ENCODE data around the gene PTGER2.

Gene PTGER2

DNA sequence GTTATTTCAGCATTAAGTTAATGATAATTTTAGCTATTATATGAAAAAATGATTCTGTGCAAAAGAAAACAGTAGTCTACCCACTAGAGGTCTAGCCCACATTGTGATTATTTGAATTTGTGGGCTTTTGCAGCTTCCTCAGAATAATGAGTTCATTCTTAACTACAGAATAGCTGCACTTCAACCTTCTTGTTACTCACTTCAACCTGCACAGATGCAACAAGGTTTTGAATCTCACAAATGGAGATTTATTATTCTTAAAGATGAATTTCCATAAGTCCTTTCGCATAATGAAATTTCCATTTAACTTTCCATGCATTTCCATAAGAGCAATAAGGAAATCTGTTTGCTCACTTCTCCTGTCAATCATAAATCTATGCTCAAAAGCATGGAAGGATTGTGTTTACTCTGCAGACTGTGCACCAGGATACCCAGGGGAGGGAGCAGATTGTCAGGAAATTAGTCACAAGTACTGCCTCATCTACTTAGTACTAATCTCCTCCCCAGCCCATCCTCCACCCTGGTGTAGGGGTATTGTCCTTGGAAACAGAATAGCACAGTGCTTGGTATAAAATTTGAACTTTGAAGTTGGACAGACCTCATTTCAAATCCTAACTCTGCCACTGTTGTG lies 24.1 kb downstream of the PTGER2 start:
- DNase-seq (ENCODE audit: low spot score), result no peak

GRCh38 chr14:52339262-52339661 lies 25.1 kb downstream of the PTGER2 start:
- no peak for DNase-seq (ENCODE audit: low spot score)

DNA sequence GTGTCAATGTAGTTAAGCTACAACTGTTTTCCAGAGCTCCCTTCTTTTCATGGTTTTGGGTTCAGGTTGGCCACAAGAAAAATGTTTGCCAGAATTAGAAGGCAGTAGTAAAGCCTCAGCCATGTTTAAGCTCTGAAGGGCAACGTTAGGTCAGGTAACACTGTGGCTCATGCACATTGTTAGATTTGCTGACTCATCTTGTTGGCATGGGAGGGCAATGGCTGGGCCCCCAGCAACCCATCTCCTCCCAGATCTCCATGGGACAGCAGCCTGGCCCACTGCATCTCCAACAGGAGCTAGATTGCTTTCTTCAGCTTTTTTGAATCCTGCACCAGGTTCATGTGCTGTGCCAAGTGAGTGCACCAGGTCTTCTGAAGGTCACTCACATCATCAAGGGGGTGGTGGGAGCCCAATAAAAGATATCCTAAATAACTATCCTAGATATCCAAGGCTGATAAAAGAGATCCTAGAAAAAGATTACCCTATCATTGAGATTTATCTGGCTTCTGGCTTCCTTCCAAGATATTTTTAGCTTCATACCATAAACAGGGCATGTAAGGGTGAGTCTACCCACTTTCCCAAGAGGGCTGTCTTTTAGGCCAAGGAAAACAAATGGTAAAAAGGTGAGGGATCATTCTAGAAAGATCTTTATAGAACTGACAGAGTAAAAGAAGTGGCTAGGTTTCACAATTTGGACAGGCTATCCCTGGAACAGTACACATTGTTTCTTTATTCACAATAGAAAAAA lies 28.9 kb downstream of the PTGER2 start:
- DNase-seq (ENCODE audit: low spot score), result no peak

DNA sequence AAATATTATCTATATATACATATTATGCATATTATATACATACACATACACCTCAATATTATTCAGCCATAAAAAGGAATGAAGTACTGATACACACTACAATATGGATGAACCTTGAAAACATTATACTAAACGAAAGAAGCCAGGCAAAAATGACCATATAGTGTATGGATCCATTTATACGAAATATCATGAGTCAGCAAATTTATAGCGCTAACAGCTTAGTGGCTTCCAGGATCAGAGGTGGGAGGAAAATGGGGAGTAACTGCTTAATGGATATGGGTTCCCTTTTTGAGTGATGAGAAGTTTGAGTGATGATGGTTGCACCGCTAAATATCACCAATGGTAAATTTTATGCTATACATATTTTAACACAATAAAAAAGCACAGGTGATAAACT lies 32.7 kb downstream of the PTGER2 start:
- no peak for DNase-seq (ENCODE audit: low spot score)

- no peak for DNase-seq (ENCODE audit: low spot score)
Observed at GRCh38 chr14:52348279-52348678, 34.2 kb downstream of the PTGER2 start.

- DNase-seq (ENCODE audit: low spot score), result no peak
Observed at GRCh38 chr14:52348776-52349175, 34.7 kb downstream of the PTGER2 start.

- DNase-seq (ENCODE audit: low spot score), result peak; percentile 38
Observed at GRCh38 chr14:52349731-52350130, 35.6 kb downstream of the PTGER2 start.

DNA sequence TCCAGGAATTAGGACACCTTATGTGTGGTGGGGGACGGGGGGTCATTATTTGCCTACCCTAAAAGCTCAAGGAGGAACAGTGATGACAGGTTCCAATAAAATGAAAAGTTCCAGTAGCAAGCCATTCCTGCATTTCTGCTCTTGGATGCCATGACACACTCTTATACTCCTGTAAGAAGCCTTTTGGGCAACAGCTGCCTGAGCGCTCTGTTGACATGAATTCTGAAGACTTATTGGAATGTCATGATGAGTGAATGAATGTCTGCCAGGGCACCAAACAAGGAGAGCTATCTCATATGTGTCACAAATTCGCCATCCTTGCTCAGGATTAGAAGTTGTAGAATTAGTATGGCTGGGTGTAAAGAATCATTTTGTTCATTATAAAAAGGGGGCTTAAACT lies 36.3 kb downstream of the PTGER2 start:
- no peak for DNase-seq (ENCODE audit: low spot score)

DNA sequence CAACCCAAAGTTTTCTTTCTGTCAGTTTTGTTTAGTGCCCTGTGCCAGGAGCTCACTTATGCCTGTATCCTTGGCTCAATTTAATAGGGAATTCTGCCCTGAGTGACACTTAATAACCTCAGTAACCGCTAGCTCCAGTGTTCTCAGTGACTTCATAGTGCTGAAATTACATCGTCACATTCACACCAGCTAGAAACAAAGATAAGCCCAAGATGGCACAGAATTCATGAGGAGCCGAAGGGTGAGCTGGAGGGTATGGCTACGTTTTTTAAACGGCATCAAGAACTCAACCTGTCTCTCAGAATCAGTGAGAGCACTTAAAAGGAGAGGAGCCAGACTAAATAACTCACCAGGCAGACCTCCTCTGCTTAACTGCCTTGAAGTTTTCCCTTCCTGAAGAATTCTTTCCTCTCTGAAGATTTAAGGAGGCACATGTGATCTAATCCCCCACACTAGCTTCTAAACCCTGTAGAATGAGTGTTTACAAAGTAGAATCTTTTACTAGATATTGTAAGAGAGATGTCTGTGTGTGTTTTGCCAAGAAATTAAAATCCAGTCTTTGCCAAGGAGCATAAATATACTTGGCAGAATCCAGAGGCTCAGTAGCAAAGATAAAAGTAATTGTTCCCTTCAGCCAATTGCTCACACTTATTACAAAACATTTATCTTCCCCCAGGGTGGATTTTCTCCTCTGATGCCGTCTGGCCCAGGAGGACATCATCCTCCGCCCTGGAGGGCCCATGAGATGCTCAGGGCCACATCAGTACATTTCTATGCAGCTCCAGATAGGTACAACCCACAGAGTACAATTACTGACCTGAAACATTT lies 37.3 kb downstream of the PTGER2 start:
- DNase-seq (ENCODE audit: low spot score), result no peak

DNA sequence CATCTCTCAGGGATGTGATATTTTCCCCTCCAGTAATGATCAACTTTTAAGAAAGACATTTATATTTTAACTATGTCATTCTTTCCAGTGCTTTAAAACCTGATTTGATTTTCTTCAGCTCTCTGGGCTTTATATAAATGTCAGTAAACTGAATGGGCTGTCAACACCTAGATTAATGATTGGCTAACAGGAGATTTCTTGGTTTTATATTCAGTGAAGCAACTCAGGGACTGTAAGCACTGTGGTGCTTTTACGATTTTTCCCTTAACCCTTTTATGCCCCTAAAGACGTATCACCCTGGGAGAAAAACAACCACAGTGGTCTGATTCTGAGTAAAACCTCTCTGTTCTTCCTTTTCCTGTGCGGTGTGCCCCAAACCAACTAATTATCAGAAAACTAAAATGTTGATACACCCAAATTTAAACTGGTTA lies 38.0 kb downstream of the PTGER2 start:
- peak; percentile 82 for DNase-seq (ENCODE audit: low spot score)

GRCh38 chr14:52352569-52352968 lies 38.5 kb downstream of the PTGER2 start:
- peak; percentile 42 for DNase-seq (ENCODE audit: low spot score)

GRCh38 chr14:52354242-52354641 lies 40.1 kb downstream of the PTGER2 start:
- no peak for DNase-seq (ENCODE audit: low spot score)

GRCh38 chr14:52355016-52355431 lies 40.9 kb downstream of the PTGER2 start:
- DNase-seq (ENCODE audit: low spot score), result no peak

DNA sequence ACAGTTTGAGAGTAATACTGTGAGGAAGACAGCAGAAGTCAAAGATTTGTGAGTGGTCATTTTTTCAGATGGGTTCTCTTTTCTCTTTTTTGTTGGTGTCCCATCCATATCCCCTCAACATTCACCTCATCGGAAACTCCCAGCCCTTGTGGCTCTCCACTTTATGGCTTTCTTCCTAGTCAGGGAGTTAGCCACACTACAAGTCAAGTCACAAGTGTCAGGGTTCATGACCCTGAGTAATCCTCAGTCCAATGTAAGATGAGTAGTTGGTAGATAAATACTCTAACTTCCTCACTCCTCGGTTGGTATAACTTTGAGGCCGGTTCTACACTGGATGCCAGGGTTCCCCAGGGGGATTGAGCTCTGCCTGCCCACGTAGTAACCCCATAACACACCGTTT lies 41.4 kb downstream of the PTGER2 start:
- no peak for DNase-seq (ENCODE audit: low spot score)

DNA sequence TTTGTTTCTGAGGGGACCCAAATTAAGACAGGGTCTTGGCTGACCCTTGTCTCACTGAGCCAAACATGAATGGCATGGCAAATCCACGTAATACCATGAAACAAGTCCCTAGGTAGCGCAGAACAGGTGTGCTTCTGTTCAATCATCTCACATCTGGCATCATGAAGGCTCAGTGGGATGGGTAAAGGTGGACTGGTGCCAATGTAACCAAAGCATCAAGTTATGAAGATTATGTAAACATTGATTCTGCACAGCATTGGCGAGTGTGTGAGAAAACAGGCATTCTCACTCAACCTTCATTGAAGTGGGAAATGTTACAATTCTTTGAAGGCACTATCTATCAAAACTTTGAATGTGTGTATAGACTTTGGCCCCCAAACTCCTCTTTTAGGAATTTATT lies 41.9 kb downstream of the PTGER2 start:
- no peak for DNase-seq (ENCODE audit: low spot score)

DNA sequence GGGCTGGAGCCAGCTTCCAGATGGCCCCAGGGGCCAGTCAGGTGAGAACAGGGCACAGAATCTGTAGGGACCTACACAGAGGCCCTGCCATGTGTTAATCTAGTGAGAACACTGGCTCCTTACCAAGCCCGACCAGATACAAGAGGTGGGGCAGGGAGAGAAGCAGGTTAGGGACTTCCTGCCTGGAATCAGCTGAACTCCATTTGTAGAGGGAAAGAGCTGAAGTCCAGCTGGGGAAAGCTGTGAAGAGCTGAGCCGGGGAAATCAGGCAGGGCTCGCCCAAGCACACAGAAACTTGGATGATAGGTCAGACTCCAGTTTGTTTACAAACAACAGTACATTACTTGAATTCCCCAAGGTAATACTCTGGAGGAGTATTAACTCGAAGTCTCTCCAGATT lies 46.7 kb downstream of the PTGER2 start:
- no peak for DNase-seq (ENCODE audit: low spot score)

GRCh38 chr14:52363041-52363704 lies 49.1 kb downstream of the PTGER2 start:
- DNase-seq (ENCODE audit: low spot score), result no peak

GRCh38 chr14:52363961-52364360 lies 49.8 kb downstream of the PTGER2 start:
- DNase-seq (ENCODE audit: low spot score), result no peak

- DNase-seq (ENCODE audit: low spot score), result no peak
Observed at GRCh38 chr14:52365071-52365470, 51.0 kb downstream of the PTGER2 start.

DNA sequence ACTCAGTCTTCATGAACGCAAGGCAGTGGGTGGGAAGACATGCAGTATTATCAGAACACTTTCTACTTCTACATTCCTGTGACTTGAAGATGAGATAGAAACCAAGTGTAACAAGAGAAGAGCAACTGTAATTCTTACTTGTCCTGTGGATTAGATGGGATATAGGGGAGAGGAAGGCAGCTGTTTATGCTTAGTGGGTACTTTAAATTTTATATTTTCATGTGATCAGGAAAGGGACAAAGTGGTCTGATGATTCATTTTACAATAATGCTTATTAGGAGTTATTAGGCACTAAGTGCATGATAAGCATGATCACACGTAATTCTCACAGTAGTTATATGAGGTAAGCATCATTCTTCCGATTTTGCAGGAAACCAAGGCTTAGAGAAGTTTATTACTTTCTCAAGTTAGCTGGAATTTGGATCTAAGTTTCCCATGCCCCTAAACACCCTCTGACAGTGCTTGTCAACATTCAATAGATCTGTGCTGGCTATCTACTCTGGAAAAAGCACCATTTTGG lies 52.7 kb downstream of the PTGER2 start:
- DNase-seq (ENCODE audit: low spot score), result no peak

GRCh38 chr14:52369305-52369801 lies 55.2 kb downstream of the PTGER2 start:
- DNase-seq (ENCODE audit: low spot score), result no peak

DNA sequence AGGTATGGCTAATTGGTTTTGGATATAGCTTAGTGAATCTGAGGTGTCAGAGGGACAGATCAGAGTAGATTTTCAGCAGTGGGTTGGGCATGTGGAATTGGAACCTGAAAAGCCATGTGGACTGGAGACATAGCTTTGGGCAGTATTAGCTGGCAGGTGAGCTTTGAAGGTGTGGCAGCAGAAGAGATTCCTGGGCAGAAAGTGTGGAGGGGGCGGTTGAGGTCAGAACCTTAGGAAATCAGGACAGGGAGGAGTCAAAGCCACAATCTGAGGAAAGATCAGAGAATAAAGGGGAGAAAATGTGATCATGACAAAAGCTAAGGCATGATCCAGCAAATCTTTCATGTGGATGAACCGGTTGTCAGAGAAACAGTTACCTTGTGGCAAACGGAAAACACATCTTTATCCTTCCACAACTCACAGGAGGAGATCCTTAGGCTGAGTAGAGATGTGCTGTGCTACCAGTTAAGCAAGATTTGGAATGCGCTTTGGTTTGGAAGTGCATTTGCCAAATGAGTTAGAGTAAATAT lies 56.4 kb downstream of the PTGER2 start:
- no peak for DNase-seq (ENCODE audit: low spot score)

Measured in activated CD4-positive, alpha-beta T cell treated with anti-CD3 and anti-CD28 coated beads, Interleukin-2, Interleukin-4, amounts not matched to agents 100 ng/mL and 50 ng/mL, durations not matched to agents 16 hours and 8 hours (primary cell).